GM19397 (cell line): Measurements from ENCODE around the gene STXBP4.

Source experiments
- ATAC-seq: cut with Tn5 transposase; IDR thresholded peaks from one replicate; pipeline ENCODE4 v1.9.1; 2021; ENCODE audit warnings: mild to moderate bottlenecking, moderate library complexity; ENCODE audit not compliant: unreplicated experiment

STXBP4 gene

DNA sequence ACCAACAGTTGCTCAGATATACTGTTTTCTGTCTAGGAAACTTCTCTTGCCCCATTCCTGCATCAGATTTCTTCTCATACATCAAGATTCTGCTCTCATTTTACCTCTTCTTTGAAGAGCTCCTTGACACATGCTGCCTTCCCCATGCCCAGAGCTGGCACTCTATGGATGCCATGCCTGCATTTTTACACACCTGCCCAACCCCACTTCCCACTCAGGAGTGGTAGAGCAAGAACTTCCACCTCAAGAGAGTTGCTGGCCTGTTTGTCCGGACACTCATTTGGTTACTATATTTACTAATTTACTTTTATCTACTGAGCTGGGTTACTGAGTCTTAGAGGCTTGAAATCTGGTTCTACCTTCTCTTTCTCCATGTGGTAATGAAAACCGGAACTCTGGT, 197.9 kb downstream of the STXBP4 start:
- no peak for ATAC-seq

DNA sequence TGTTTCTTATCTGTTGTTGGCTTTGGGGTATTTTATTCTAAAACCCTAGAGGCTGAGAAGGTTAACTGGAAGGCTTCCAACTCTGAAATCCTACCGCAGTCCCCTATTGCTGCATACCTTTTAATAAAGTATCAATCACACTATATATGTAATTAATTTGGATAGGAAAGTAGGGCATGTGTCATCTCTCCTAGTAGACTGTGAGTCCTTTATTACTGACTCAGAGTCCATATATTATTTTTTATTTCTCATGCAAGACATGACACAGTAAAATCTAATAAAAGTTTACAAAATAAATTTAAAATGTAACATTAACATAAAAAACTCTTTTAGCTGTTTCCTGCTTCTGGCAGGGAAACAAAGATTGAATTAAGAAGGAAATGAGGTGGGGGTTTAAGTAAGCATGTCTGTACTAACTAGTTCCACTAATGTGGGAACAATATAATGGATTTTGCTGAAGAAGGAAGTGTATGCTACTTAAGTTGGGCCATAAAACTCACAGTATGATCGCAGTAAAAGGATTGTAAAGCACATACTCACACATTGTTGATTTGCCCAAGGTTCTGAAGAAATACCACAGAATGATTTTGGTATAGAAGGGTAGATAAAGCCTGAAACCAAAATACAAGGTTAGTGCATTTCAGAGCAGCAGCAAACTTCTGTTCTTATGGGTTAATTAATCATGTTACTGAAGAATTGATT, 198.6 kb downstream of the STXBP4 start:
- no peak for ATAC-seq

DNA sequence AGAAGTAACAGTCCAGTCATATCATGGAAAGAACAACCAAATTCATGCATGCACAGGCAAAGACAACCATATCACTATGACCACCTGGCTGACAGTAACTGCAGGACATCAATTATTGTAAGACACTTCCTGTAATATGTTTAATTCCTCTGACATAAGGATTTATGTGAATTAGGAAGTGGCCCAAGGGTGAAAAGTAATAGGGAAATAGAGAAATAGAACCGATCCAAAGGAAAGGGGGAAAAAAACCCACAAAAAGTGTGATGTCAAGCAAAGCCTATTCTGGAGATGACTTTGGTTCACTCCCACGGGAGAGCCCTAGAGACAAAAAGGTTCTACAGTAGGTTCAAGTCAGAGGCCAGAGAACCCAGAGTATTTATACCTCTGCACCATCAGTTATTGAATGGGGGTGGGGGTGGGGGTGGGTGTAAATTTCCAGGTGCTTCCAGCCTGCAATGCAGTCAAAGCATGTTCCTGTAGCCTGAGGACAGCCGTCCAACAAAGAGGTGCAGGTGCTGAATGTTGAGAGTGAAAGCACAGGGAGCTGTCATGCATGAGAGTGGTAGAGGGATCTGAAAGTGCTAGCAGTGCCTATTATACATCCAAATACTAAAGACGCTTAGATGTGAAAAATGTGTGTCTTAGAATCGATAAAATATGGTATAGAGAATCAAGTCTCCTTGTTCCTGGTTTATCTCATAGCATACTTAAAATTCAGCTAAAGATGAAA, 200.6 kb downstream of the STXBP4 start:
- ATAC-seq, result peak; percentile 90

DNA sequence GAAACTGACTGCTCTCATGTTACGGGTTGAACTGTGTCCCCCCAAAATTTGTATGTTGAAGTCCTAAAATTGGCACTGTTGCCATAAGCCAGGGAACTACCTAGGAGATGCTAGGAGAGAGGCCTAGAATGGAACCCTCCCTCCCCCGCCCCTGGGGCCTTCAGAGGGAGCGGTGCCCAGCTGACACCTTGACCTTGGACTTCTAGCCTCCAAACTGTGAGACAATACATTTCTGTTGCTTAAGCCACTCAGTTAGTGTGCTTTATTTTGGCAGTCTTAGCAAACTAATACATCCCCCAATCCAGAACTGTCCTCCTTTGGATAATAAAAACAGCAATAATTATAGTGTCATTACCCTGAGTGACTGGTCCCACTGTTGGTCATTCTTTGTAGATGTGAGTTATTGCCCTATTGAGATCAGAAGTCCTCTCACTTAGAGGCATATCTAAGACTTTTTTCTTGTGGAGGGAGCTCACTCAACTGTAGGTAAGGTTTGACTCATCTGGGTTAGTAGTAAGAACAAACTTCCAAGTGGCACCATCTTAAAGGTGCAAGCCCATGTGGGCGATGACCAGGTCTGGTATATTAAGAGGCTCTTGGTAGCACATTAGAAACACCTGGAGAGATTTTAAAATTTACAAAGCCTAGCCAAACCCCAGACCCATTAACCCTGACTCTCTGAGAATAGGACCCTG, 203.2 kb downstream of the STXBP4 start:
- ATAC-seq, result no peak

DNA sequence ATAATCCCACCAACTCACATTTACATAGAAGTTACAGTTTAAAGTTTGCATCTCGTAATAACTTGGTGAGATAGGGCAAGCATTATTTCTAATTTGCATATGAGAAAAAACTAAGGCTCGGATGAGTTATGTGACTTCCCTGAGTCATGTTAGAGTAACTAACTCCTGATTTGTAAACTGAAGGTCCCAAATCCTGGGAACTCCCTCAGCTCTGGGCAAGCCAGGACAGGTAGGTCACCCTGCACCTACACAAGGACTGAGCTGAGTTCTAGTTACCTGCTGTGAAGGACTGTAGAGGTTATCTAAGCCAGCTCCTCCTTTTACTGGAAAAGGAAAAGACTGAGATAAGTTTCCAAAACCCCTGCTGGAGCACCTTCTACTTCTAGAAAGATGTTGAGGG, 204.0 kb downstream of the STXBP4 start:
- ATAC-seq, result no peak

DNA sequence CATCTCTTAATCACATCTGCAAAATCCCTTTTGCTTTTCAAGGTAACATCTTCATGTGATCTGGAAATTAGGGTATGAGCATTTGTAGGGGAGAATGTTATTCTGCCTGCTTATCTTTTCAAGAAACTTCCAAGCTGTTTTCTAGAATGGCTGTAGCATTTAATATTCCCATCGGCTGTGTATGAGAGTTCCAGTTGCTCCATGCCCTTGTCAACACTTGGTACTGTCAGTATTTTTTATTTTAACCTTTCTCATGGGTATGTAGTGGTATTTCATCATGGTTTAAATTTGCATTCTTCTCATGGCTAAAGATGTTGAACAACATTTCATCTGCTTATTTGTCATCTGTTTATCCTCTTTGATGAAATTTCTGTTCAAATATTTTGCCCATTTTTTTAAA, 205.6 kb downstream of the STXBP4 start:
- ATAC-seq, result no peak

DNA sequence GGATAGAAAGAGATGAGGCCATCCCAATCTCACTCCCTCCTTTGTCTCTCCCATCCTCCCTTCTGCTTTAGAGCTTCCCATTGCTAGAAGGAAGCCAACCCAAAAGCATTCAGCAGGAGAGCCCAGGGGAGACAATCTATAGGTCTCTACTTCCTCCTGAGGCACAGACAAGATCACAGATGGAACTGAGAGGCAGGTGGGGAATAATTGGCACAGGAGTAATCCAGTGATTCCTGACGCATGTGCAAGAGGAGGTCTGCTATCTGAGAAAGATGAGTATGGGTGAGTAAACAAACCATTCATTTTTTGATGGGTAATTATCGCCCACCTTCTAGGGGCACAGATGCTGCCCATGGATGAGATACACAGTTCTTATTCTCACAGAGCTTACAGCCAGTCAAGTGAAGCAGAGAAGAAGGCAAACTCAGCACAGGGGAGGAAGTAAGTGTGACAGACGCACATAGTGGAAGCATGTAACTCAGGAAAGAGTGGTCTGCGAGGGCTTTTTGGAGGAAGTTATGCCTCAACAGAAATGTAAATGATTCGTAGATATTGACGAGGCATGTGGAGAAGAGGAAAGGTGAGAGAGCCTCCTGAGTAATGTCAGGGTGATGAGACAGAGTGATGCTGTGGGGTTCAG, 207.3 kb downstream of the STXBP4 start:
- peak; percentile 54 for ATAC-seq

DNA sequence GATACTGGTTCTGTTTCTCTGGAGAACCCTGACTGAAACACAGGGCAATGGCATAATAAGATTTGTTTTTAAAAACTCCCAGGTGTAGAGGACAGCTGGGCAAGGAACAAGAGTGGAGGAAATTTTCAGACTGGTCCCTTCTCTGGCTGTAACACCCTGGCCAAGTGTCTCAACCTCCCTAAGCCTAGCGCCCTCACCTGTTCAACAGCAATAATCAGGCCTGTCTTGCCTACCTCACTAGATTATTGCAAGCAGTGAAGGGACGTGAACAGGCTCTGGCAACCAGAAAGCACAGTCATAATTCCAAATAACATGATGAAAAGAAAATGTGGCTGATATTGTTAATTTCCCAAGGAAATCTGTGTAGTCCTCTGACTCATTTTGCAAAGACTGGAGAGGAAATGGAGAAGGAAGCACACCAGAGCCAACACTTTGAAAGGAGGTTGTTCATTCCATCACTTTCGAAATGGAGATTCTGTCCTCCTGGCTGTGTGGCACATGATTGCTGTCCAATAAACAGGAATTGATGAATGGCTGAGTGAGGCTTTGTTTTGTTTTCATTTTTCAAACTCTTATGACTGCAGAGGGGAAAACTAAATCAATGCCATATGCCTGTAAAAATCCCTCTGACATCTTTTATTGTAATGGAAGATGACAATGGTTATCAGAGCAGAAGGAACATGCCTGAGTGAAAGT, 208.7 kb downstream of the STXBP4 start:
- no peak for ATAC-seq

DNA sequence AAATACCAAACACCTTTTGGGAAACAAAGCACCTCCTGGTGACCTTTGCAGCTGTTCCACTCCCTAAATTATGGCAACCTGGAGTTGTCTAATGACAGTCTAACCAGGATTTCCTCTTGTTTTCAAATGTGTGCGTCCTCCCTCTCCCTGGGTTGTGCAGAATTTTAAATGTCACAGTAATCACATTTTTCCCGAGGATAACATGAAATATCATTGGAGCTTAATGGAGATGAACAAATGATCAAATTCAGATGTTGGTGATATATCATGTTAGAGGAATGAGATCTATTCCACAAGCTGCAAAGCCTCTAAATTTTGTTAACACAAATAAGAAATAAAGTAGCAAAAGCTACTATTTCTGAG, 209.3 kb downstream of the STXBP4 start:
- no peak for ATAC-seq

DNA sequence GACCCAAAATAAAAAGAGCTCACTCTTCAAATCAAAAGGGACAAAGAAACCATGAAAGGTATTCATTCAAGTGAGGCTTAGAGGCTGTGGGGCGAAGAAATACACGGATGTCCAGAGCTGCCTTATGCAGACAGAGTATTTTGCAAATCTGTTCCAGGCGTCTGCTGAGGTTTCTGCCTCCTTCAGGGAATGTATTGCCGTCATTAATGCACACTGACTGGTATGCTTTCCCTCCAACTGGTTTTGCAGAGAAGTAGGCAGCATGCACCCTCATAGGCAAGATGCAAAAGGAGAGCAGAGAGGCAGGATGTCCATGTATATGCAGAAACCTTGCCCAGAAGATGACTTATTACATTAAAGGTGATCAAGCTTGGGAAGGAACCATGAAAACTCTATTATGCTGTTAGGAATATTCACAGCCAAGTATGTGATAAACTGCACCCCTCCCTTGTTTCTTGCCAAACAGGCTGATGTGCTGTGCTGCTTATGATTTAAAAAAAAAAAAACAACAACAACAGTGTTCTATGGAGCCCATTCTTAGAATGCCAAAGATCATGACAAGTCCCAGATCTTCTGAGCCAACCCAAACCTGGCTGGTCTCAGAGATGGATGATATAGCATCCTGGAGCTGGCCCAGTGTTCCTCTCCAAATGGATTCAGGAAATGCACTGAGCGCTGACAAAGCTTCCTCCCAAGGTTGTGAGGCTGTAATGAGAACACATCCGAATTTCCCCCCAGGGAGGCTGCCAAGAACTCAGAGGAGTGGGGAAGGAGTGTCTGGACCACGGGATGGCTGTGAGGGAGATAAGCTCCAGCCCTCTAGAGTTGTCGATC, 218.6 kb downstream of the STXBP4 start:
- no peak for ATAC-seq

DNA sequence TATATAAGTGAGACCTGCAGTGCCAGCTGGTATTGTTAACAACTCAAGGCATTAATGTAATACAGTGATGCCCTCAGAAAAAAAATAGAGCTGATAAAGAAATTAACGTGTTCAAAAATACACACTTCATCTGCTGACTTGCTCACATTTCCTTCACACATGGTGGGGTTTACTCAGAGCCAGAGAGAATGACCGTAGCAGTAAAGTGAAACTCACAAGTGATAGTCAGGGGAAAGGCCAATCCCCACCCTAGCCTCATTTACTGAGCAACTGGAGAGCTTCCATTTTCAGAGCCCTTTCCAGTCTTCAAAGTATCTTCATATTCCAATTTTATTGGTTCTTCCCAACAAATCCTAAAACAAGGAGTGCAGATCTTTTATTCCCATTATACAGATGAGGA, 222.2 kb downstream of the STXBP4 start:
- ATAC-seq, result no peak

DNA sequence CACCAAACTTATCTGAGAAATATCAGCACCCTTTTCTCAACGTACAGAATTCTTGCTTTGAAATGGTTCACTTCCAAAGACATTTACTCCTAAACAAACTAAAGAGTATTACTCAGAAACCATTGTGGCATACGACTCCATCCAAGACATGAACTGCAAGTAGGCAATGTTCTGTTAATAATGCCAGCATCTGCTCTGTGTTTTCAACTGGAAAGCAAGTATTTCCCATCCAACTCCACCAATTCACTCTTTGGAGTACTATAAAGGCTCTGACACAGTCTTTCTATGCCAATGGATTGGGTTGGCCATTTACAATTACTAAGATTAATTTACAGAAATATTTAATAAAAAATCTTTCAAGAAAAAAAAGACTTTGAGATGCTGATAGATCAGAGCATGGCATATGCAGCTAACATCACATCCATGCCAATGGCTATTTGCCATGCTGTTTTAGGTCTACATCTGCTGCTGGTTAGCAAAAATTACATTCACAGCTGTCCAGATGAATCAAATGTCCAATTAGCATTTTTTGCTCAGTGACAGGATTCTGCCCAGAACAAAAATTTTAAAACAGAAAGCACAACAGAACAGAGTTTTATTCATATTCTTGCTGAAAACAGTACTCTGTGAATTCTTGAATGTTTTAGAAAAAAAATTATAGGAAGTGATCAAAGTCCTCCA, 230.3 kb downstream of the STXBP4 start:
- ATAC-seq, result no peak

DNA sequence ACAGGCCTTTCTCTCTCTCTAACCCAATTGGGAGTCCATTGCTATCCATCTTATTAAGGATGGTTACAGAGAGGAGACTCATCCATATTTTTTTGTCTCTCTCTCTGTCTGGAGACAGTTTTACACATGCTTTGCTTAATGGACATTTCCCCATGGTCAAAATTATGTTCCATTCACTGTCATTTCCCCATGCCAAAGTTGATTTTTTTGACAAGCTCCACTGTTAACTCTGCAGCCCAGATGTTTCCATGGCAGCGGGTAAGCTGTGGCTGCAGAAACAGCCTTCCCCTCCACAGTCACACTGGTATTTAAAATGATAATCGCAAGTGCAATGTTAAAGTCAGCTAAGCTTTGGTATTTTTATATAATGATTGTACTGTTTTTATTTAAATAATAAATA, 232.3 kb downstream of the STXBP4 start:
- ATAC-seq, result no peak

DNA sequence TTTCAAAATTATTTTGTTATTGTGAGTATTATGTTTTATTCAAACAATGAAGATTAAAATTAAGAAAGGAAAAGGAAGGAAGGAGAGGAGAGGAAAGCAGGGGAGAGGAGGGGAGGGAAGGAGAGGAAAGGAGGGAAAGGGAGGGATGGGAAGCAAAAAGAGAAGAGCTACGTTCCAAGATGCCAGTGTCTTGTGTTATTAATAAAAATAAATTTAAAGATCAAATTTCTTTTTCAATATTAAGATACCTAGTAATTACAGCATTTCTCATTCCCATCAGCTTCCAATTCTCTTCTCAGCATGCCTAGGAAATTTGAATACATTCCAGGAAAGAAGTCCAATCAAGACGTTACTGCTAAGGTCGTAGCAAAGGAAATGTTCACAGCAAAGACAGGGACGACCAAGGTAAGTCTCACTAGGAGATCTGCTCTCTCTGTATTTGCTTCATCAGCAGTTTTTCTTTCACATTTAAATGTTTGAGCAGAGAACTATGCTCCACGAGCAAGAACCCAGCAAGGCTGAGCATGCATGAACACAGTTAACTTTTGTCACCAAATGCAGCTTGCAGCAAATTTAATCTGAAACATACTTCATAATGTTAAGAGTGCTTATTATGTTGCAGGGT, 232.9 kb downstream of the STXBP4 start:
- ATAC-seq, result no peak

DNA sequence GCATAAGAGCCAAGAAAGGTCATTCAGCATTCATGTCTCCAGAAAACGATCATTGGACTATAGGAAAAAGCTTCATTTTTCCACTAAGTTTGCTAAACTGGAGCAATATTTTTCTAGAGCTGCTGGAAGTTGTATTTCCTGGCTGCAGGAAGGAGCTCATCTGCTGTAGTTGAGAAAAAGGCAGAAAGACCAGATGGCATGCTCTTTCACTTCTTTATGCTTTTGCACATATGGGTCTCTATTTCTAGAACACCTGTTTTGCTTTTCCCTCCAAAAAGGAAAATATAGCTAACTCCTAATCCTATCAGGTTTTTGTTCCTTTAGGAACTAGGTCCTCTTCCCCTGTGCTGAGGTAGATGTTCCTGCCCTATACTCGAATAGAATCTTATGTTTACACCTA, 234.3 kb downstream of the STXBP4 start:
- no peak for ATAC-seq

DNA sequence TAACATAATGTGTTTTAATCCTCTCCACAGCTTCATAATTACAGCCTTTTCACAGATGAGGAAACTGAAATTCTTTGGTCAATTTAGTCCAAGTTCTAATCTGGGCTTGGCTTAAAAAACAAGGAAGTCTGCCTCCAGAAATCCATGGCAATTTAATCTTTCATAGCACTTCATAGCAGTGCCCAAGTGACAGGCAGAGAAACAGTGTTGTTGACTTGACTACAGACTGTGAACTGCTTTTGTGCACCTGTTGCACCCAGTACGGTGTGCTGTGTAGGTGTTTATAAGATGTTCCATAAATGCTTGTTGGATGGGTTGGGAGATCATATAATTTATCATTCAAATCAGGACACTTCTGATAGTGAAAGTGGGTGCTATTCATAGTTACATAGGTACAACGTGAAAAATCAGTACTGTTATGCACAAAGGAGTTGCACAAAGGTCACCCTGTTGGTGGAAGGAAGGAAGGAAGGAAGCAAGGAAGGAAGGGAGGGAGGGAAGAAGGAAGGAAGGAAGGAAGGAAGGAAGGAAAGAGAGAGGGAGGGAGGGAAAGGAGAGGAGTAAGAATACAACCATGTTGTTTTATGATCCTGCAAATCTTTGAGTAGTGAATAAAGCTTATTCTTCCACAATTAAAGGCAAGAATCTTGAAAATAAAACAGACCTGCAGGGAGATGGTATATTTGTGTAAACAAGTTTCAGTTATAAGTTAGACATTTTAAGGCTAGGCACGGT, 239.7 kb downstream of the STXBP4 start:
- ATAC-seq, result no peak

DNA sequence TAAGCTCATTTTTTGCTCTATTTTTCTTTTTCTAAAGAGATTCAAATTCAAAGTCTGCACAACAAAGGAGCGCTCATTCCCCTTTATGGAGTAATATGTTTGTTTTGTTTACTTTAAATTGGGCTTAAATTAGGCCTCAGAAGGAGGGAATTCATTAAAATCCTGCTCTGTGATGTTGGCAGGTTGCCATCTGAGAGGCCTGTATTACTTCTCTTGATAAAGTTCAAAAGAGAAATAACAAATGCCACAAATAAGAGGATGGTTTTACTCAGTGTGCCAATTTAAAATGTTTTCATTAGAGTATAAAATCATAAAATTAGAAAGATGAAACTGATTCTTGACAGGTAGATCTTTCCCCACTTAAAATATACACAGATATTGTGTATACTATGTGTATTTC, 241.7 kb downstream of the STXBP4 start:
- no peak for ATAC-seq

DNA sequence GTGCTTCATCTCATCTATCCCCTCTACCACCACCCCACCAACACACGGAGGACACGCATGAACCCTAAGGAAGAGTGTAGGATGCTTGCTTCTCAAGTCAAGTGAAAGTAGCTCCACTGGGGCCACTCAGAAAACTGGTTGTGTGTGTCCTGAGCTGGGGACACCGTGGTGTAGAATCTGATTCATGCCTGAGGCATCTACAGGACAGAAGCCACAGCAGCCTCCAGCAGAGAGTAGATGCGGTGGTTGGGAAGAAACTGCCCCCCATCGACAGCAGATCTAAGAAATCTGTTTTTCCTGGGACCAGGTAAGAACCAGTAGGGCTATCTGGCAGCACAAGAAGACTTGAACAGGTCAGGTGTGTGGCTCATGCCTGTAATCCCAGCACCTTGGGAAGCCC, 244.3 kb downstream of the STXBP4 start:
- ATAC-seq, result no peak

DNA sequence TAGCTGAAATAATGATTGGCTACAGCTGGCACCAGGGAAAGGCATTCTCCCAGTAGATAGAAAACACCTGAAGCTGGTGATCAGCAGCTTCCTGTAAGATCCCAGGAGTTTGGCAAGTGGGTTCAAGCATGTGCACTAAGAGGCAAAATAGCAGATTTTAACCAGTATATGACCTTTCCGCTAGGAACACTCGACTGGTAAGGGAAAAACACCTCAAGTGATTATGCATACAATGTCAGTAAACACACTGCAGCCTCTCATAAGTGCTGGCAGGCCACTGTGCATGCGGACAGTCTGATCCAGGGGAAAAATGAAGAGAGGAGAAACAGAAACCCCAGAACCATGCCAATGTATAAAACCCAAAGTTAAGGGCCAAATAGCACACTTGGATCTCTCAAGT, 247.1 kb downstream of the STXBP4 start:
- no peak for ATAC-seq
